T-cell (primary cell): ENCODE results near the gene MVK. TPM values are rescaled to one million over a fixed set of nuclear protein-coding genes. Genes with fewer than 3 reads are reported as not detected.

Source experiments
- ATAC-seq, 4 experiments: fragments of 200-7000 bp in 3 of 4; fragments of 150-1000 bp in 1 of 4; cut with Tn5 transposase; replicated peaks in 1 of 4; 1 replicate in 3 of 4; 2 replicates in 1 of 4; pipeline ENCODE4 v1.10.0; 2021; ENCODE audit warnings: moderate library complexity in 3 of 4, mild to moderate bottlenecking in 2 of 4, moderate number of reproducible peaks in 1 of 4
- CTCF ChIA-PET, 2 donors: fragments of 300-600 bp; sonication (Branson Sonifier 250); formaldehyde crosslinking; loops; one replicate each; lab custom pipeline; 2022; ENCODE audit warnings: antibody characterized with exemption in 2 of 2; lab: Charles Lee
- POLR2A ChIA-PET, 2 donors: fragments of 300-600 bp; sonication (Branson Sonifier 250); formaldehyde crosslinking; loops; one replicate each; lab custom pipeline; 2022; ENCODE audit warnings: antibody characterized with exemption in 2 of 2; lab: Charles Lee
- DNase-seq, 35 experiments: peaks; one replicate each; pipeline versions ENCODE4 v3.0.0 to v3.0.0-alpha.2; 2013 to 2023
- H3K27ac ChIP-seq: one replicate; pipeline ENCODE4 v1.5.1; 2013; ENCODE audit warnings: low read length
- H3K27me3 ChIP-seq, 2 experiments: replicated peaks in 1 of 2; 1 replicate in 1 of 2; 2 replicates in 1 of 2; pipeline versions ENCODE4 v1.6.1 to v1.7.0; 2013; ENCODE audit warnings: low read length in 1 of 2, mixed read lengths in 1 of 2; ENCODE audit not compliant: control insufficient read depth in 2 of 2, insufficient read depth in 2 of 2; ENCODE audit errors: extremely low read depth in 1 of 2
- H3K36me3 ChIP-seq, 2 donors: 1 replicate in 1 of 2; 2 replicates in 1 of 2; pipeline versions ENCODE4 v1.6.1 to v1.7.0; 2013; ENCODE audit warnings: low read length in 1 of 2; ENCODE audit not compliant: control insufficient read depth in 2 of 2, insufficient read depth in 1 of 2; ENCODE audit errors: extremely low read depth in 1 of 2
- H3K4me1 ChIP-seq, 2 experiments: 1 replicate in 1 of 2; 2 replicates in 1 of 2; pipeline versions ENCODE4 v1.6.1 to v1.7.0; 2013; ENCODE audit warnings: low read length in 2 of 2, mixed read lengths in 1 of 2; ENCODE audit not compliant: insufficient read depth in 2 of 2, control insufficient read depth in 1 of 2; ENCODE audit errors: extremely low read depth in 1 of 2
- H3K4me3 ChIP-seq, 2 donors: 1 replicate in 1 of 2; 2 replicates in 1 of 2; pipeline versions ENCODE4 v1.5.1 to v1.7.0; 2013; ENCODE audit warnings: mild to moderate bottlenecking in 2 of 2, low read length in 1 of 2, moderate library complexity in 1 of 2; ENCODE audit not compliant: control insufficient read depth in 1 of 2; ENCODE audit errors: extremely low read depth in 1 of 2
- H3K9me3 ChIP-seq: 2 replicates; pipeline ENCODE4 v1.7.0; 2013
- H3K27ac Mint-ChIP-seq, 2 donors: one replicate each; pipeline ENCODE4 v1.8.0; 2020 to 2021; ENCODE audit warnings: mild to moderate bottlenecking in 2 of 2, mixed read lengths in 2 of 2
- H3K27me3 Mint-ChIP-seq, 2 donors: one replicate each; pipeline ENCODE4 v1.8.0; 2021 to 2022; ENCODE audit warnings: mixed read lengths in 2 of 2
- H3K36me3 Mint-ChIP-seq: one replicate; pipeline ENCODE4 v1.8.0; 2021; ENCODE audit warnings: mixed read lengths
- H3K4me1 Mint-ChIP-seq, 3 donors: one replicate each; pipeline ENCODE4 v1.8.0; 2020 to 2022; ENCODE audit warnings: mixed read lengths in 3 of 3, mild to moderate bottlenecking in 1 of 3
- H3K4me3 Mint-ChIP-seq, 3 donors: one replicate each; pipeline ENCODE4 v1.8.0; 2020 to 2022; ENCODE audit warnings: mild to moderate bottlenecking in 3 of 3, mixed read lengths in 3 of 3, moderate library complexity in 3 of 3
- H3K9me3 Mint-ChIP-seq, 3 donors: one replicate each; pipeline ENCODE4 v1.8.0; 2020 to 2022; ENCODE audit warnings: mixed read lengths in 3 of 3
- WGBS: methylation state at CpG from one replicate; pipeline ENCODE4 v1.1.5; 2013; ENCODE audit warnings: missing lambda C conversion rate; ENCODE audit not compliant: insufficient coverage; 5-methylcytosine and 5-hydroxymethylcytosine counted together
- total RNA-seq, 35 experiments: library from RNA in 6 of 35; stranded (reverse) in 6 of 35; fragments of 120-200 nt in 1 of 35; gene quantifications; one replicate each; pipeline versions ENCODE4 v1.2.1 to v1.2.4 and lab custom pipeline; 2013 to 2026

The MVK gene
- total RNA-seq, 5 donors from 2014 or later (not counting 1 experiment from before 2014, with no cell fraction given), result 10.9 to 14.9 (median 12.8) TPM

DNA sequence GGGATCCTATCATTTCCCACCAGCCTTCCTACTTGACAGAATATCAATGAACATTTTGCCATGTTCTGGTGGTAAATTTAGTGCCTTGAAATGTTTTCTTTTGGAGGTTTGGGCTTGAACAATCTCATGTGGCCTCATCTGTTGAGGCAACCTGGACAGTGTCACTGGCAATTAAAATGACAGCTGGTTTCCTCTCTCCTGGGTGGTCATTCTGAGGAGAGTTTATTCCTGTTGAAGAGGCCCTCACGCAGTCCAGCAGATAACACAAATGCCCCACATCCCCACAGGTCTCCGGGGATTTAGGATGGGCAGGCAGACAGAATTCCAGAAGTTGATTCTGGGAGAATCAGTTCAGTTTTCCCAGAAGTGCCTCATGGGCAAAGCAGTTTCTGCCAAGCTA is 42.2 kb upstream of the MVK start:
- 100% methylated on average over 1 of the region's 2 CpGs for WGBS
- H3K27me3 Mint-ChIP-seq, result no peaks in the 10 kb centered on the region
- no peak overlapping the region for H3K4me3 Mint-ChIP-seq
- Histone ChIP-seq H3K9me3 (no peaks in the 10 kb centered on the region), H3K36me3 (peaks cover 7 to 40% of the 10 kb centered on the region in 2 donors), H3K4me1 (no peaks in the 10 kb centered on the region), H3K4me3 (no peak overlapping the region), H3K27me3 (no peaks in the 10 kb centered on the region), H3K27ac (no peak overlapping the region)
- ChIA-PET CTCF (no interaction called here), POLR2A (no interaction called here)
- H3K4me1 Mint-ChIP-seq, result no peaks in the 10 kb centered on the region
- H3K9me3 Mint-ChIP-seq, result no peaks in the 10 kb centered on the region
- peaks cover 43% of the 10 kb centered on the region for H3K36me3 Mint-ChIP-seq
- DNase-seq (no peak), ATAC-seq (no peak)
- no peak overlapping the region for H3K27ac Mint-ChIP-seq

DNA sequence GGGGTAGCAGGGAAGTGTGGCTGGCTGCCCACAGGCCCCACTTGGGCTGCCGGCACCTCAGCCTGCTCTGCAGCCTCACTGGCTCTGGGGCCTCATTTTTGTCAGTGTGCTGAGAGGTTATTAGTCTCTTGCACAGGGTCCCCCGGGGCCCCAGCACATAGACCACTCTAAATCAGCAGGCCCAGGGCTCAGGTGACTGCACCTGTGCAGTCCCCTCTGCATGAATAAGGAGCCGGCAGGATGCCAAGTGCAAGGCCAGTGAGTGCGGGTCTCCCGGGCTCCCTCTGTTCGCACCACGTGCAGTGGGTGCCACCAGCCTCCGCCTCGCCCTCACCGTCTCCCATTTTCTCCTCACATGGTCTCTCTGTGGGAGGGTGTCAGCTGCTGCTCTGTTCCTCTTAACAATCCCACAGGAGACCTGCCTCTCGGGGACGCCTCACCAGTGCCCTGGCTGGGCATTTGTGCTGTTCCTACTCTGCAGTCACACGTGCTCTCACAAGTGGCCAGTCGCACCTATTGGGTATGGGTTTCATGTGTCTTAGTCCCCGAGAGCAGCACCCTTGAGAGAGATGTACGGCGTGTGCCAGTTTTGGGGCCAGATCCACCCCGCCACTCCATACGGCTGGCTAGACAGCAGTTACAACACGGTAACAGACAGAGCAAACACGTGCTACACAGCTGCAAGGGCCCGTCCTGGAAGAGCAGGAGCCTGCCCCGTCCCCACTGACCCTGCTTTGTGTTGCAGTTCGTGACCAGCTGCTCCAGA is 40.7 kb upstream of the MVK start:
- Histone ChIP-seq H3K27ac (no peak overlapping the region), H3K27me3 (no peaks in the 10 kb centered on the region), H3K4me3 (no peak overlapping the region), H3K9me3 (no peaks in the 10 kb centered on the region), H3K4me1 (no peaks in the 10 kb centered on the region), H3K36me3 (peaks cover 7 to 27% of the 10 kb centered on the region in 2 donors)
- DNase-seq, result no peak
- H3K4me3 Mint-ChIP-seq, result no peak overlapping the region
- CTCF ChIA-PET, result no interaction called here
- ATAC-seq, result no peak
- H3K27ac Mint-ChIP-seq, result no peak overlapping the region
- H3K9me3 Mint-ChIP-seq, result no peaks in the 10 kb centered on the region
- POLR2A ChIA-PET, result no interaction called here
- peaks cover 38% of the 10 kb centered on the region for H3K36me3 Mint-ChIP-seq
- H3K4me1 Mint-ChIP-seq, result no peaks in the 10 kb centered on the region
- H3K27me3 Mint-ChIP-seq, result no peaks in the 10 kb centered on the region
- WGBS, result 89% methylated on average over 15 of the region's 24 CpGs

DNA sequence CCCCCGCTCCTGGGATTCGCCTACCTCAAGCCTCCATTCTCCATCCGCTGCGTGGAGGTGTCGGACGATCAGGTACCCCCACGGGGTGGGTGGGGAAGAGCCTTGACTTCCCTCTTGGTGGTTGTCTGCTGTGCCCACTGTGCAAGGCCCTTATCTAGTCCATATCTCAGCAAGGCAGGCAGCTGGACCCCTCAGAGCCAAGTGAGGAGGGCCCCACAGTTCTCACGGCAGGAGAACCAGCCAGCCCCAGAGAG is 40.2 kb upstream of the MVK start:
- no peaks in the 10 kb centered on the region for H3K27me3 Mint-ChIP-seq
- DNase-seq (no peak), ATAC-seq (no peak)
- H3K4me3 Mint-ChIP-seq, result no peak overlapping the region
- Histone ChIP-seq H3K36me3 (peaks cover 5 to 23% of the 10 kb centered on the region in 2 donors), H3K27me3 (no peaks in the 10 kb centered on the region), H3K9me3 (no peaks in the 10 kb centered on the region), H3K4me1 (no peaks in the 10 kb centered on the region), H3K4me3 (no peak overlapping the region), H3K27ac (no peak overlapping the region)
- H3K9me3 Mint-ChIP-seq, result no peaks in the 10 kb centered on the region
- POLR2A ChIA-PET, result no interaction called here
- CTCF ChIA-PET, result no interaction called here
- no peak overlapping the region for H3K27ac Mint-ChIP-seq
- no peaks in the 10 kb centered on the region for H3K4me1 Mint-ChIP-seq
- 100% methylated on average over 1 of the region's 8 CpGs for WGBS
- peaks cover 40% of the 10 kb centered on the region for H3K36me3 Mint-ChIP-seq

DNA sequence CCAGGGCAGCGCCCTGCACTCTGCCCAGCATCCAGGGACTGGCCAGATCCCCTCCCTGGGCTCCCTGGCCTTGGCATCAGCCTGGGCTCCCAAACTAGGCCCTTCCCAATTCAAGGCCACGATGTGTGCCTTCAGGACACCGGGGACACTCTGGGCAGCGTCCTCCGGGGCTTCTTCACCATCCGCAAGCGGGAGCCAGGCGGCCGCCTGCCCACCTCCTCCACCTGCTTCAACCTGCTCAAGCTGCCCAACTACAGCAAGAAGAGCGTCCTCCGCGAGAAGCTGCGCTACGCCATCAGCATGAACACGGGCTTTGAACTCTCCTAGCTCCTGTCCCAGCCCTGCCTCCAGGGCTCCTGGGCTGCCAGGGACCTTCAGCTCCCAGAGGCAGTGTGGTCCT is 39.1 kb upstream of the MVK start:
- Histone ChIP-seq H3K27ac (no peak overlapping the region), H3K4me1 (no peaks in the 10 kb centered on the region), H3K9me3 (no peaks in the 10 kb centered on the region), H3K36me3 (peaks cover 5 to 21% of the 10 kb centered on the region in 2 donors), H3K4me3 (no peak overlapping the region), H3K27me3 (no peaks in the 10 kb centered on the region)
- H3K27me3 Mint-ChIP-seq, result no peaks in the 10 kb centered on the region
- CTCF ChIA-PET, result no interaction called here
- POLR2A ChIA-PET, result no interaction called here
- H3K4me1 Mint-ChIP-seq, result no peaks in the 10 kb centered on the region
- no peaks in the 10 kb centered on the region for H3K9me3 Mint-ChIP-seq
- 95% methylated on average over 15 of the region's 15 CpGs for WGBS
- no peak for DNase-seq
- no peak overlapping the region for H3K4me3 Mint-ChIP-seq
- no peak for ATAC-seq
- H3K27ac Mint-ChIP-seq, result no peak overlapping the region
- peaks cover 42% of the 10 kb centered on the region for H3K36me3 Mint-ChIP-seq

DNA sequence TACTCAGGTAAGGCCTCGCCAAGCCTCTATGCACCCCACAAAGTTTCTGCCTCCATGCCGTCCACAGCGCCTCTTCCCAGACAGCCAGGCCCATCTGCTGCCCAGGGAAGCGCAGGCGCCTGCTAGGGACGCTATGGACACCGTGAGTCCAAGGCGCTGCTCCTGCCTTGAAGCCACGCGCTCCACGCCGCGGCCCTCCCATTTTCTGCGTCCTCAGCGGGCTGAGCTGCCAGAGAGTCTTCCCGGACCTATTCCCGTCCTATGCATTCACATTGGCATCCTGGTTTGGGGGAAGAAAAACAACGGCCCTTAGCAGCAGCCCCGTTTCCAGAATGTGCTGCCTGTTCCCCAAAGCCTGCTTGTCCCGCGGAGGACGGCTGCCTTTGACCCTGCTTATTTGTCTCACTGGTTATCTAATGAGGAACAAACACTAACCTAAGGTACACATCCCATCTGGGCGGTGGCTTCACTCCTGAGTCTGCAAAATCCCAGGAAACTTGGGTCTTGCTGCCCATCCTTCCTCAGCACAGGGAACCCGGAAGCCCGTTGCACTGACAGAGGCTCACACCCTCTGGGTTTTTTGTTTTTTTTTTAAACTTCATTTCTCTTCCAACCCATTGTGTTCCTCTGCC is 38.2 kb upstream of the MVK start:
- no peak for ATAC-seq
- Histone ChIP-seq H3K36me3 (peaks cover 4 to 12% of the 10 kb centered on the region in 2 donors), H3K4me3 (no peak overlapping the region), H3K4me1 (no peaks in the 10 kb centered on the region), H3K27ac (no peak overlapping the region), H3K27me3 (no peaks in the 10 kb centered on the region), H3K9me3 (no peaks in the 10 kb centered on the region)
- Mint-ChIP-seq H3K9me3 (no peaks in the 10 kb centered on the region), H3K4me3 (no peak overlapping the region), H3K27me3 (no peaks in the 10 kb centered on the region), H3K27ac (no peak overlapping the region), H3K4me1 (no peaks in the 10 kb centered on the region), H3K36me3 (peaks cover 38% of the 10 kb centered on the region)
- DNase-seq, result no peak
- POLR2A ChIA-PET, result interaction anchor here in 1 of 2 donors (0.6 kb wide), 1 partner anchor 232 kb away, joined by 3 read pairs; no protein-coding TSS in a partner anchor
- WGBS, result 94% methylated on average over 16 of the region's 25 CpGs
- CTCF ChIA-PET, result no interaction called here

DNA sequence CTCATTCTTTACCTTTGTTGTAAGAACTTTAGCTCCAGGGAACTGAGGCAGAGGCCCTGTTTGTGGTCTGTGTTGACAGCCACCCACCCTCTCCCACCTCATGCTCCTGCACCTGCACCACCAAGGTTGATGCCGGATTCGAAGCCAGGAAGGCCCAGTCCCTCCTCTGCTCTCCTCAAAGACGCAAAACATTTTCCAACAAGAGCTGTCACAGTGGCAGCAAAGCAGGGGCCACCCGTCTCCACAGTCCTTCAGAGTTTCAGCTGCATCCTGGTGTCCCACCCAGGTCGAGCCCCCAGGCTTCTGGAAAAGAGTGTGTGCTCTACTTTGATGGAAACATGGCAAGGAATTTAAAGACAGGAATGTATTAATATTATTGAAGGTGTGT is 37.7 kb upstream of the MVK start:
- ChIA-PET POLR2A (interaction anchor here in 1 of 2 donors (0.6 kb wide), 1 partner anchor 231 kb away, joined by 3 read pairs; no protein-coding TSS in a partner anchor), CTCF (no interaction called here)
- Mint-ChIP-seq H3K4me3 (no peak overlapping the region), H3K36me3 (peaks cover 36% of the 10 kb centered on the region), H3K9me3 (no peaks in the 10 kb centered on the region), H3K4me1 (no peaks in the 10 kb centered on the region), H3K27ac (no peak overlapping the region), H3K27me3 (no peaks in the 10 kb centered on the region)
- DNase-seq, result no peak
- Histone ChIP-seq H3K36me3 (peaks cover 0 to 7% of the 10 kb centered on the region in 2 donors), H3K4me1 (no peaks in the 10 kb centered on the region), H3K27me3 (no peaks in the 10 kb centered on the region), H3K27ac (no peak overlapping the region), H3K9me3 (no peaks in the 10 kb centered on the region), H3K4me3 (no peak overlapping the region)
- 93% methylated on average over 5 of the region's 5 CpGs for WGBS
- no peak for ATAC-seq
